HepG2 (cell line): ENCODE data around the gene JPT1. TPM values are rescaled to one million over a fixed set of nuclear protein-coding genes. Genes with fewer than 3 reads are reported as not detected.

Experiments used
- AHDC1 ChIP-seq: sonication (generic); formaldehyde crosslinking; IDR thresholded peaks from 2 replicates; pipeline ENCODE4 v1.5.1; 2020; ENCODE audit warnings: mild to moderate bottlenecking, missing genetic modification reagents, borderline replicate concordance
- AKNA ChIP-seq: sonication (generic); formaldehyde crosslinking; IDR thresholded peaks from 2 replicates; pipeline ENCODE4 v1.4.0; 2020; ENCODE audit warnings: missing genetic modification reagents, borderline replicate concordance
- EHMT2 ChIP-seq: fragments of 200-600 bp; sonication (generic); IDR thresholded peaks from 2 replicates; pipeline ENCODE4 v1.7.0; 2017; ENCODE audit warnings: antibody characterized with exemption, low read depth, low read length, borderline replicate concordance
- FOXK2 ChIP-seq: fragments of 450-650 bp; IDR thresholded peaks from 2 replicates; pipeline ENCODE4 v1.6.1; 2016
- MTF1 ChIP-seq: sonication (generic); formaldehyde crosslinking; IDR thresholded peaks from 2 replicates; pipeline ENCODE4 v1.5.0; 2020; ENCODE audit warnings: missing genetic modification reagents
- NR2F1 ChIP-seq, 2 experiments: fragments of 450-650 bp in 1 of 2; formaldehyde crosslinking in 1 of 2; IDR thresholded peaks; 2 replicates each; pipeline versions ENCODE4 v1.5.0 to v1.6.1; 2016 to 2020; ENCODE audit warnings: mild to moderate bottlenecking in 1 of 2, missing compliant biosample characterization in 1 of 2, missing genetic modification reagents in 1 of 2, moderate library complexity in 1 of 2
- PBX3 ChIP-seq: sonication (generic); formaldehyde crosslinking; IDR thresholded peaks from 2 replicates; pipeline ENCODE4 v1.8.1; 2023; ENCODE audit warnings: missing genetic modification reagents, inconsistent platforms, borderline replicate concordance
- PHF21A ChIP-seq: sonication (generic); formaldehyde crosslinking; IDR thresholded peaks from 2 replicates; pipeline ENCODE4 v1.5.0; 2020; ENCODE audit warnings: mild to moderate bottlenecking, missing genetic modification reagents
- SKIL ChIP-seq: sonication (generic); formaldehyde crosslinking; IDR thresholded peaks from 2 replicates; pipeline ENCODE4 v1.8.0; 2022; ENCODE audit warnings: missing genetic modification reagents, mild to moderate bottlenecking, moderate library complexity, borderline replicate concordance
- SMAD3 ChIP-seq: sonication (generic); formaldehyde crosslinking; IDR thresholded peaks from 2 replicates; pipeline ENCODE4 v1.4.0; 2020; ENCODE audit warnings: missing genetic modification reagents
- TAF15 ChIP-seq: fragments of 200-400 bp; formaldehyde crosslinking; IDR thresholded peaks from one replicate; pipeline ENCODE4 v1.6.1; 2018; ENCODE audit warnings: mild to moderate bottlenecking, low read depth, low read length; ENCODE audit not compliant: poor library complexity, severe bottlenecking
- ZMYM4 ChIP-seq: sonication (generic); formaldehyde crosslinking; IDR thresholded peaks from 2 replicates; pipeline ENCODE4 v1.8.1; 2023; ENCODE audit warnings: mild to moderate bottlenecking, missing genetic modification reagents
- ZNF589 ChIP-seq: sonication (generic); formaldehyde crosslinking; conservative IDR thresholded peaks from 2 replicates; pipeline ENCODE4 v1.8.0; 2022; ENCODE audit warnings: mild to moderate bottlenecking, moderate library complexity, missing genetic modification reagents
- ZNF678 ChIP-seq: sonication (generic); formaldehyde crosslinking; IDR thresholded peaks from 2 replicates; pipeline ENCODE4 v1.4.0; 2020; ENCODE audit warnings: mild to moderate bottlenecking, missing genetic modification reagents
- ZNF746 ChIP-seq: sonication (generic); formaldehyde crosslinking; IDR thresholded peaks from 2 replicates; pipeline ENCODE4 v1.8.0; 2022; ENCODE audit warnings: mild to moderate bottlenecking, missing genetic modification reagents
- polyA plus RNA-seq, 8 experiments: library from polyadenylated mRNA; depleted of rRNA in 3 of 8; stranded (reverse) in 7 of 8; unstranded in 1 of 8; fragments of >200 nt; fragmentation: Illumina TruSeq in 4 of 8; extraction: Trizol in 4 of 8; gene quantifications; 2 replicates each; pipeline versions ENCODE4 v1.2.1 to v1.2.3, GENCODE V29; 2011 to 2016; ENCODE audit warnings: low read depth in 4 of 8, missing spikeins in 1 of 8, mixed read lengths in 1 of 8; ENCODE audit not compliant: insufficient read depth in 1 of 8
- total RNA-seq, 5 experiments: library from RNA; depleted of rRNA; stranded (reverse); fragments of >200 nt; fragmentation: Illumina TruSeq; extraction: Trizol; gene quantifications; 2 replicates each; pipeline ENCODE4 v1.2.3, GENCODE V29; 2016; ENCODE audit warnings: low read depth in 1 of 5

Gene JPT1
- total and polyA plus RNA-seq, 2 of the 13 experiments (the other 11 are each of a cell fraction or from before 2014, with no cell fraction given), result 43.3 to 256 TPM

- TF ChIP-seq AKNA (CRISPR knock-in tag) (no peak), EHMT2 (no peak), PBX3 (CRISPR knock-in tag) (no peak), NR2F1 (CRISPR knock-in tag; IDR thresholded peaks at IDR 0.05) (0 out of 4 replicates have a peak, but pooled peaks of 1 of the 2 experiments have one; percentile 27), FOXK2 (0 out of 2 replicates have a peak, but pooled peaks have one; percentile 11), ZMYM4 (CRISPR knock-in tag) (no peak), ZNF589 (CRISPR knock-in tag) (no peak), ZNF746 (CRISPR knock-in tag) (peak; percentile 45; the same call in 1 of the 2 replicates), PHF21A (CRISPR knock-in tag) (0 out of 2 replicates have a peak, but pooled peaks have one; percentile 22), SKIL (CRISPR knock-in tag) (peak; percentile 54; the same call in 1 of the 2 replicates), MTF1 (CRISPR knock-in tag) (no peak), TAF15 (no peak), SMAD3 (no peak), ZNF678 (CRISPR knock-in tag) (no peak), AHDC1 (CRISPR knock-in tag) (no peak)
Measured at GRCh38 chr17:75096082-75096625, 58.2 kb downstream of the JPT1 start (continued).
